Astrocyte of the cerebellum (primary cell): ENCODE results near the gene CHEK2.
A peak's percentile ranks its signal among the peaks of the same experiment; 100 is the strongest.
"Not testable (repeated sequence)": the region's sequence is repeated elsewhere in the genome, so short reads cannot be mapped to it uniquely, and the experiment has no call there.

Source experiments
- DNase-seq: peaks from one replicate; pipeline ENCODE4 v3.0.0-alpha.2; 2011; ENCODE audit warnings: low read depth
- H3K4me3 ChIP-seq: 2 replicates; pipeline ENCODE4 v1.5.1; 2011; ENCODE audit warnings: mild to moderate bottlenecking, low read depth, low read length, moderate library complexity
- CTCF ChIP-seq: IDR thresholded peaks from 2 replicates; pipeline ENCODE4 v1.5.1; 2012; ENCODE audit warnings: low read length, low read depth, moderate library complexity, mild to moderate bottlenecking; ENCODE audit errors: missing control alignments
- in situ Hi-C: cut with HindIII; loops from 2 replicates; pipeline ENCODE4 v1.10.0; 2017; ENCODE audit warnings: low sequenced_read_pairs

CHEK2 gene

GRCh38 chr22:28766628-28767027 lies 25.0 kb upstream of the CHEK2 start:
- no peak overlapping the region for H3K4me3 ChIP-seq
- DNase-seq, result no peak
- in situ Hi-C loops, result no loop called here
- no peak for TF ChIP-seq CTCF

GRCh38 chr22:28762000-28762399 lies 20.4 kb upstream of the CHEK2 start:
- H3K4me3 ChIP-seq, result not testable (repeated sequence)

GRCh38 chr22:28761449-28761755 lies 19.8 kb upstream of the CHEK2 start:
- TF ChIP-seq CTCF, result no peak
- H3K4me3 ChIP-seq, result no peak overlapping the region
- in situ Hi-C loops, result no loop called here
- no peak for DNase-seq

More at GRCh38 chr22:28762000-28762399, 20.4 kb upstream of the CHEK2 start:
- in situ Hi-C loops, DNase-seq: not testable (repeated sequence)

- no peak for DNase-seq
- in situ Hi-C loops, result no loop called here
- no peak overlapping the region for H3K4me3 ChIP-seq
Observed at GRCh38 chr22:28759861-28760560, 18.4 kb upstream of the CHEK2 start.

GRCh38 chr22:28754512-28754911 lies 12.9 kb upstream of the CHEK2 start:
- H3K4me3 ChIP-seq, in situ Hi-C loops, DNase-seq: not testable (repeated sequence)

More at GRCh38 chr22:28759861-28760560, 18.4 kb upstream of the CHEK2 start:
- no peak for TF ChIP-seq CTCF

GRCh38 chr22:28750471-28750881 lies 8.9 kb upstream of the CHEK2 start:
- no peak overlapping the region for H3K4me3 ChIP-seq
- in situ Hi-C loops, result no loop called here
- TF ChIP-seq CTCF, result no peak
- DNase-seq, result peak; percentile 65

- in situ Hi-C loops, result no loop called here
- DNase-seq, result no peak
- H3K4me3 ChIP-seq, result no peak overlapping the region
- TF ChIP-seq CTCF, result no peak
Observed at GRCh38 chr22:28743852-28744251, 2.2 kb upstream of the CHEK2 start.

- peak overlapping the region; percentile 94 for H3K4me3 ChIP-seq
- no peak for DNase-seq
- in situ Hi-C loops, result no loop called here
- TF ChIP-seq CTCF, result no peak
Observed at GRCh38 chr22:28742562-28742962, 942 bp upstream of the CHEK2 start.
